GM21825 (cell line): ENCODE results near the gene QSOX1.

ENCODE experiments used
- ATAC-seq: cut with Tn5 transposase; IDR thresholded peaks from one replicate; pipeline ENCODE4 v1.9.1; 2021; ENCODE audit warnings: mild to moderate bottlenecking, moderate library complexity; ENCODE audit not compliant: unreplicated experiment

The QSOX1 gene

DNA sequence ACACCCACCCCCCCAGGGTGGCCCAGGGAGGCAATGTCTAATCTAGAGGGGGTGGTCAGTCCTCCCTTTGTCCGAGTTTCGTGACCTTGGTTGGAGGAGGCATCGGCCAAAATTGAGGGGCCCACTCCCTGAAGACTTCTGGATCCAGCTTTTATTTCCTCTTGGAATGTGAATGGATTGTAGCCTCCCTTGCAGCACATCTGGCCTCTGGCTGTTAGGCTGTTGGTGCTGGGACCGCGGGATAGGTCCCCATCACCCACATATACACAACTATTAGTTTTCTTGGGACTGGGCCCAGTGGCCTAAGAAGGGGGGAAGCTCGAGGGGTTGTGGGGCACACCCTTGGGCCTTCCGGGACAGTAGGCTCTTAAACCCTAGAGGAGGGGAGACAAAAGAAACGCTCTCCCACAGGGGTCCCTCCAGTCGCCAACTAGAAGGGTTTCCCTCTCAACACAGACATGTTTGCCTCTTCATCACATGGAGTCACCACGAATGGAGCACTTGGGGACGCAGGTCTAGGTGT, 77.9 kb downstream of the QSOX1 start:
- ATAC-seq = no peak

- no peak for ATAC-seq
Measured at GRCh38 chr1:180233191-180234011, 78.7 kb downstream of the QSOX1 start.

DNA sequence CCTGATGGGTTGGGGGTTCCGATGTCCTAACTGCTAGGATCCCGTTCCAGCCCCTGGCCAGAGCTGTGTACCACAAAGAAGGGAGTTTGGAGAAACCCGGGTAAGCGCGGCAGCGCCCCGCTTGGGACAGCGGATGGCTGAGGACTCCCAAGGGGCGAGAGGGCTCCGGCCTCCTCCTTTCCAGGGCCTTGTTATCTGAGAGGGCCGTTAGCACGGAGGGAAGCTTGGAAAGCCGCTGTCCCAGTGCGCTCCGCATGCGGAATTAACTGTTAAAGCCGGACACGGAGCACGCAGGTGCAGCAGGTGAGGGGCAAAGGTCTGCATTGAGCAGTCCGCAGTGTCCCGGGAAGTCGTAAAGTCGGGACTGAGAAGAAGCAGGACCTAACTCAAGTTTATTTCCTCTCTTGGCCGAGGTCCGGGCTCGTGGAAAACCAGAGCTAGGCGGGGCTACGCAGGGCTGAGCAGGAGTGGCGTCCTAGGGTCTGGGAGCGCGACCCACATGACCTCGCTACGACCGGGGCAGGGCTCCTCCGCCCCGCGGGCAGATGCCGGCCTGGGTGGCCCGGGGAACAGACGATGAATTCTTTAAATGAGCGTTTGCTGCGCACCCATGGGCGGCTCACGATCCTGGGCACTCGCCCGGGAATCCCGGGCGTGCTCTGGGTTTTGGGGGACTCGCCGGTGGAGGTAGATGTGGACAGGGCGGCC, 79.9 kb downstream of the QSOX1 start:
- ATAC-seq = no peak

GRCh38 chr1:180235077-180235501, 80.4 kb downstream of the QSOX1 start:
- no peak for ATAC-seq

DNA sequence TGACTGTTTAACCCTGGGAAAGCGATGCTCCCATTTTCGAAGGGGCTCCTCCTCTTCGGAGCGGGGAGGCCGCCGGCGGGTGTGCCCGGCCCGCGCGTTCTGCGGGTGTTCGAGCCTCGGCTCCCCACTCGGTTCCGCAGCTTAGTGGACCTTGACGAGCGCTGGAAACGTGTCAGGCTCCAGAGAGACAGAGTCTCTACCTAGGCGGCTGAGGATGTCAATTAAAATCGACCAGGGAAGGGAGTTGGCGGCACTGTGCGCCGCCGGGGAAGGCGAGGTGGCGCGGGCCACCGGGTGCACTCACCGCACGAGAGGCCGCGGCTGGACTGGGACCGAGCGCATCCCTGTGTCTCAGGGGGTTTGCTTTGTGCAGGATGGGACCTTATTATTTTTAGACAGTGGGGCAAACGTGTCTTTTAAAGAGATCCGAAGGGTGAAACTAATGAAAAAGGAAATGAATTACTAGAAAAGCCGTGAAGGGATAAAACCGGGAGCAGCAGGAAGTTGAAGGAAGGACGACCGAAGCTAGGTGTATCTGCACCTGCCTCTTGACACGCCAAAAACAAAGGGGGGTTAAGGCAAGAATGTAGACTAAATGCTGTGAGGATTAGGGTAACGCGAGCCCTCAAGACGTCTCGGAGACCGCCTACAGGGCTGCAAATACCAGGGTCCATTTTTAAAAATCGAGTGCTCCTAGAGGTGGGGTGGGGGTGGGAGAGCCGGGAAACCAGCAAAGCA, 81.0 kb downstream of the QSOX1 start:
- no peak for ATAC-seq

DNA sequence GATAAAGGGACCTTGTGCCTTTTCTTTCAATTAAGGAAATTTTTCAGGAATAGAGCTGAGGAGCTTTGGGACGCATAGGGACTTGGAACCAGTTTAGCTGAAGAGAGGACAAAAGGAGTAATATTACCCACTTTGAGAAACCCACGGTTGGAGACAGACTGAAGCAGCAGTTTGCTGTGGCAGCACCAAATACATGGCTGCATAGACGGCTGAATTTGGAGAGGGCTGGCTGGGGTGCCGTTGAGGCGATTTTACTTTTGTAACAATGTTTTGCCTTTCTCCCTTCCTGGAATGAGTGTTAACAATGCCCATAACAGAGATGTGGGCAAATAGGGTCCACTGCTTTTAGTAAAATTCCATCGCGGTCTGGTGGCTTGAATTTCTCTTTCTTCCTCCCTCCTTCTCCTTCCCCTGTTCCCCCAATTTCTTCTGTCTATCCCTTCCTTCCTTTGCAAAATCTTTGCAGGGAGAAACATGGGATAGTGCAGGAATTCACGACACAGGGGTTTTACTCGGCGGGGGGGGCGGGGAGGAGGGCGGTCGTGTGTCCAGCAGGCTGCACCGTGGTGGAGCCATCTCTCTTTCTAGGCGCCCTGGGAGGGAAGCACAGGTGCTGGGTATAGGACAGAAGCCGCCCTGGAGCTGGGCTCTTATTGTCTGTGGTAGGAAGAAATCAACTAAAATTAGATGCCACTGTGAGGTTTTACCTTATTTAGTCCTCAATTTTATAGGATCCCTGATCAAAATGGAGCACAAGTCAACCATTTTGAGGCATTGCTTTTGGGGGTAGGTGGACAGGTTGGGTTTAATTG, 82.2 kb downstream of the QSOX1 start:
- ATAC-seq = no peak

- ATAC-seq = no peak
Measured at GRCh38 chr1:180237869-180238476, 83.3 kb downstream of the QSOX1 start.

- ATAC-seq = no peak
Measured at GRCh38 chr1:180238675-180239074, 84.0 kb downstream of the QSOX1 start.

DNA sequence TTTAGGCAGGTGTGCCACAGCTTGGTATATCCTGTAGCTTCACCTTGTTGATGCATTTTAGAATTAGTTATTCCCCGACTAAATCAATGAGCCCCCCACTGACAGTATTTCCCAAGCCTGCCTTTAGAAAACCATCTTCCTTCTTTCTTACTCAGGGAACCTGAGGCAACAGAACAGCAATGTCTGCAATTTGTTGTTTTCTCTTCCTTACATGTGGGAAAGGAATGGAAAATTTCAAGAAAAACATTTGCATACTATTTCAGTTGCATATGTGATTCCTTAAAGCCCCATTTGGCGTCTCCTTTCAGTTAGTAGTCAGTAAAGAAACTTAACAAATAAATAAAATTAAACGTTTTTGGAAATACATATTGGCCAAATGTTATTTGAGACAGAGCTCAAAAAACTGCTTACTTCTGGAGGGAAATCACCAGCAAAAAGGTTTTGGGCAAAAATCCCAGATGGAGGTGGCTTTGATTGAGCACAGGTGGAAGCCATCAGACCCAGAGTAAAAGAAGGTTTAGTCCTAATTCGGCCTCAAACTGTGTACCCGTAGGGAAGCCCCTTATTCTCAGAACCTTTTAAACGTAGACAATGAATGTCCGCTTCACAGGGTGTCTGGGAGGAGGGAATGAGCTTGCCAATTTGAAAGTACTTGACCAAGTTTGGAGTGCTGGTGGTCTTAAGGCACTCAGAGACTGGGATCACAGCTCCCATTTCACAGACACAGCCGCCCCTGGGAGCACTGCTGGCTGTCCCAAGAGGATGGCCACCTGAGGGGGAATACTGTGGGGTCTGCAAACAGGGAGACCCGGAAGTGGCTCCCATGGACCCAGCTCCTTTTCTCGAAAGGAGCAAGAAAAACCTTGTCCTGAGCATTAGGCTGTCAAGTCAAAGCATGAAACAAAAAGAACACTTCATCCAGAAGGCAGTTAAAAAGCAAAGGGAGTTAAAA, 84.8 kb downstream of the QSOX1 start:
- no peak for ATAC-seq

- no peak for ATAC-seq
Measured at GRCh38 chr1:180241716-180242544, 87.3 kb downstream of the QSOX1 start.

- no peak for ATAC-seq
Measured at GRCh38 chr1:180243517-180244221, 89.0 kb downstream of the QSOX1 start.

DNA sequence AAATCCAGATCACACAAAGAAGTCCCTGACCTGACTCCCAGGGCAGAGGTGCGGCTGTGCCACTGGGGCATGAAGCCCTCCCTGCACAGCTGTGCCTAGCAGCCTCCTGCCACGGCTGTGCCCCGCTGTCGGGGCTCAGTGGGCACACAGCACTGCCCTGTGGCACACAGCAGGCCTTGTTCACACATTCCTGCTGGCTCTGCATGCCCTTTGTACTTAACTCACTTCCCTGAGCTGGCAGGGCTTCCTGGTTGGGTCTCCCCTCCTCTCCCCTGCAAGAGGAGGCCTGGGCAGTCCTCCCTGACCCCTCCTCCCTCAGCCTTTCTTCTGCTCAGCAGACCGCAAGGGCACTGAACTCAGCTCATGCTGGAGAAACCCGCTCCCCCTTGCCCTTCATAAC, 90.2 kb downstream of the QSOX1 start:
- ATAC-seq = no peak

GRCh38 chr1:180246579-180246978, 91.9 kb downstream of the QSOX1 start:
- no peak for ATAC-seq

DNA sequence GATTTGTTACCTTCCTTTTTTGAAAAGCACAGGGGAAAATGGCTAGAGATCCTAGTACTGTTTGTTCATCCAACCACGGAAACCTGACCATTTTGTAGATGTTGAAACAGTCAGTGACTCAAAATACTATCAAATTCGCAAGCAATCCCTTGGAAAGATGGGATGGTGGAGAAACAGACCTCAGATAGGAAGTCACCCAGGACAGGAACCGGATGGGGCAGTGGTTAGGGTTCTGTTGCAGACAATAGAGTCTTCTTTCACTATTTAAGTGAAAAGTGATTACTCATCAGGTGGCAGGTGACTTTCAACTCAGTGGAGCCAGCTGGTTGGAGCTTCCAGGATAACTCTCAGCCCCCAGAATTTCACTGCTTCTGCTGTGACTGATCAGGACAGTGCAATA, 92.4 kb downstream of the QSOX1 start:
- no peak for ATAC-seq

- no peak for ATAC-seq
Measured at GRCh38 chr1:180247580-180247979, 92.9 kb downstream of the QSOX1 start.

GRCh38 chr1:180248176-180248575, 93.5 kb downstream of the QSOX1 start:
- no peak for ATAC-seq
